A673 (cell line): ENCODE data around the gene NFKBIB. TPM values are rescaled to one million over a fixed set of nuclear protein-coding genes. Genes with fewer than 3 reads are reported as not detected.

Experiments
- BruUV-seq: library from RNA; stranded (reverse); fragments of 400-500 nt; replicated peaks from 2 replicates; lab custom pipeline; 2021; lab: Mats Ljungman, UMichigan
- CTCF ChIA-PET: fragments of 300-600 bp; sonication (Branson Sonifier 250); formaldehyde crosslinking; loops from one replicate; lab custom pipeline; 2022; ENCODE audit warnings: antibody characterized with exemption; lab: Charles Lee
- POLR2A ChIA-PET: fragments of 300-600 bp; sonication (Branson Sonifier 250); formaldehyde crosslinking; loops from one replicate; lab custom pipeline; 2022; ENCODE audit warnings: antibody characterized with exemption; ENCODE audit not compliant: low non-redundant PET; lab: Charles Lee
- DNase-seq: peaks from one replicate; pipeline ENCODE4 v3.0.0-alpha.2; 2015; ENCODE audit warnings: low spot score
- H3K27ac ChIP-seq: fragments of 200-600 bp; sonication (generic); 2 replicates; pipeline ENCODE4 v1.5.1; 2016; ENCODE audit warnings: mixed run types, low read depth, mild to moderate bottlenecking, mixed read lengths, antibody characterized with exemption, low read length; ENCODE audit not compliant: poor library complexity, severe bottlenecking
- H3K27me3 ChIP-seq: fragments of 200-600 bp; sonication (generic); replicated peaks from 2 replicates; pipeline ENCODE4 v1.6.1; 2017; ENCODE audit warnings: mixed run types, low read depth, mild to moderate bottlenecking, mixed read lengths, antibody characterized with exemption, low read length; ENCODE audit not compliant: insufficient read depth, poor library complexity
- H3K36me3 ChIP-seq: fragments of 200-600 bp; sonication (generic); 2 replicates; pipeline ENCODE4 v1.6.1; 2016; ENCODE audit warnings: mixed run types, mild to moderate bottlenecking, mixed read lengths, antibody characterized with exemption, low read length; ENCODE audit not compliant: insufficient read depth, poor library complexity, severe bottlenecking
- H3K4me1 ChIP-seq: fragments of 200-600 bp; sonication (generic); 2 replicates; pipeline ENCODE4 v1.6.1; 2017; ENCODE audit warnings: mixed run types, mild to moderate bottlenecking, mixed read lengths, antibody characterized with exemption, low read length; ENCODE audit not compliant: insufficient read depth, poor library complexity, severe bottlenecking
- H3K4me3 ChIP-seq: fragments of 200-600 bp; sonication (generic); 2 replicates; pipeline ENCODE4 v1.5.1; 2016; ENCODE audit warnings: low read depth, mixed run types, mild to moderate bottlenecking, mixed read lengths, low read length; ENCODE audit not compliant: poor library complexity, severe bottlenecking
- H3K9me3 ChIP-seq: fragments of 200-600 bp; sonication (generic); 2 replicates; pipeline ENCODE4 v1.6.1; 2016; ENCODE audit warnings: mixed run types, low read depth, mild to moderate bottlenecking, mixed read lengths, antibody characterized with exemption, low read length; ENCODE audit not compliant: poor library complexity, severe bottlenecking
- EZH2 ChIP-seq: fragments of 200-600 bp; sonication (generic); IDR thresholded peaks from 2 replicates; pipeline ENCODE4 v1.6.1; 2017; ENCODE audit warnings: borderline replicate concordance, low read depth, mild to moderate bottlenecking, mixed read lengths, antibody characterized with exemption, low read length; ENCODE audit not compliant: poor library complexity, severe bottlenecking
- intact Hi-C: fragments of 100-400 bp; cut with micrococcal nuclease; formaldehyde crosslinking; loops from one replicate; pipeline ENCODE4 v1.10.0; 2022; ENCODE audit not compliant: unreplicated experiment
- total RNA-seq: library from RNA; stranded (reverse); gene quantifications from 2 replicates; pipeline ENCODE4 v1.2.3, GENCODE V29; 2021
- TF ChIP-seq, protein P1 (sequence below): fragments of 300-800, 200-600 bp; sonication (generic); conservative IDR thresholded peaks from 2 replicates; pipeline ENCODE4 v1.5.1; 2017; ENCODE audit warnings: low read depth, mild to moderate bottlenecking, antibody characterized with exemption, low read length, moderate library complexity, mixed read lengths

The NFKBIB gene
- total RNA-seq, 1 experiment from 2014 or later: 51.9 TPM

- no peak overlapping the region for H3K27ac ChIP-seq
- no peak overlapping the region for H3K4me3 ChIP-seq
- ChIA-PET CTCF (no interaction called here), POLR2A (no interaction called here)
- intact Hi-C loops: no loop called here
- DNase-seq: no peak
- no peaks in the 10 kb centered on the region for H3K9me3 ChIP-seq
- TF ChIP-seq, protein P1, sequence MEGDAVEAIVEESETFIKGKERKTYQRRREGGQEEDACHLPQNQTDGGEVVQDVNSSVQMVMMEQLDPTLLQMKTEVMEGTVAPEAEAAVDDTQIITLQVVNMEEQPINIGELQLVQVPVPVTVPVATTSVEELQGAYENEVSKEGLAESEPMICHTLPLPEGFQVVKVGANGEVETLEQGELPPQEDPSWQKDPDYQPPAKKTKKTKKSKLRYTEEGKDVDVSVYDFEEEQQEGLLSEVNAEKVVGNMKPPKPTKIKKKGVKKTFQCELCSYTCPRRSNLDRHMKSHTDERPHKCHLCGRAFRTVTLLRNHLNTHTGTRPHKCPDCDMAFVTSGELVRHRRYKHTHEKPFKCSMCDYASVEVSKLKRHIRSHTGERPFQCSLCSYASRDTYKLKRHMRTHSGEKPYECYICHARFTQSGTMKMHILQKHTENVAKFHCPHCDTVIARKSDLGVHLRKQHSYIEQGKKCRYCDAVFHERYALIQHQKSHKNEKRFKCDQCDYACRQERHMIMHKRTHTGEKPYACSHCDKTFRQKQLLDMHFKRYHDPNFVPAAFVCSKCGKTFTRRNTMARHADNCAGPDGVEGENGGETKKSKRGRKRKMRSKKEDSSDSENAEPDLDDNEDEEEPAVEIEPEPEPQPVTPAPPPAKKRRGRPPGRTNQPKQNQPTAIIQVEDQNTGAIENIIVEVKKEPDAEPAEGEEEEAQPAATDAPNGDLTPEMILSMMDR: no peak
- no peak for TF ChIP-seq EZH2
- no peaks in the 10 kb centered on the region for H3K27me3 ChIP-seq
- peaks cover 5% of the 10 kb centered on the region for H3K36me3 ChIP-seq
- BruUV-seq: no TSS peak
- no peaks in the 10 kb centered on the region for H3K4me1 ChIP-seq
Observed at GRCh38 chr19:38917921-38918491, 18.2 kb downstream of the NFKBIB start.

- DNase-seq: no peak
- no TSS peak for BruUV-seq
- CTCF ChIA-PET: no interaction called here
Observed at GRCh38 chr19:38918526-38918925, 18.8 kb downstream of the NFKBIB start.

GRCh38 chr19:38919837-38920601 is 20.2 kb downstream of the NFKBIB start:
- ChIA-PET POLR2A (interaction anchor here (0.6 kb wide), 1 partner anchor 88 kb away, joined by 3 read pairs; no protein-coding TSS in a partner anchor), CTCF (no interaction called here)
- H3K27me3 ChIP-seq: no peaks in the 10 kb centered on the region
- H3K27ac ChIP-seq: no peak overlapping the region
- intact Hi-C loops: no loop called here
- peaks cover 13% of the 10 kb centered on the region for H3K36me3 ChIP-seq
- H3K4me3 ChIP-seq: no peak overlapping the region
- no peak for DNase-seq
- TF ChIP-seq, protein P1: no peak
- TF ChIP-seq EZH2: no peak
- BruUV-seq: no TSS peak
- no peaks in the 10 kb centered on the region for H3K4me1 ChIP-seq
- no peaks in the 10 kb centered on the region for H3K9me3 ChIP-seq

More at GRCh38 chr19:38918526-38918925, 18.8 kb downstream of the NFKBIB start:
- H3K27ac ChIP-seq: no peak overlapping the region
- H3K9me3 ChIP-seq: no peaks in the 10 kb centered on the region
- TF ChIP-seq EZH2: no peak
- TF ChIP-seq, protein P1: no peak
- intact Hi-C loops: no loop called here
- no peaks in the 10 kb centered on the region for H3K4me1 ChIP-seq
- H3K36me3 ChIP-seq: peaks cover 5% of the 10 kb centered on the region
- no peaks in the 10 kb centered on the region for H3K27me3 ChIP-seq
- no peak overlapping the region for H3K4me3 ChIP-seq
- POLR2A ChIA-PET: no interaction called here
